Glutamatergic neuron (in vitro differentiated cells): ENCODE results near the gene PCSK5. TPM values are rescaled to one million over a fixed set of nuclear protein-coding genes. Genes with fewer than 3 reads are reported as not detected.

ENCODE experiments used
- DNase-seq: peaks from one replicate; pipeline ENCODE4 v3.0.0; 2022
- H3K27ac Mint-ChIP-seq: one replicate; pipeline ENCODE4 v1.8.0; 2020; ENCODE audit warnings: mild to moderate bottlenecking, mixed read lengths, inconsistent platforms; ENCODE audit not compliant: unreplicated experiment
- H3K27me3 Mint-ChIP-seq: one replicate; pipeline ENCODE4 v1.8.0; 2020; ENCODE audit warnings: mild to moderate bottlenecking, moderate library complexity, mixed read lengths, inconsistent platforms; ENCODE audit not compliant: unreplicated experiment
- H3K36me3 Mint-ChIP-seq: one replicate; pipeline ENCODE4 v1.8.0; 2020; ENCODE audit warnings: mild to moderate bottlenecking, mixed read lengths, inconsistent platforms; ENCODE audit not compliant: unreplicated experiment
- H3K4me1 Mint-ChIP-seq: one replicate; pipeline ENCODE4 v1.8.0; 2020; ENCODE audit warnings: mild to moderate bottlenecking, low read depth, mixed read lengths, inconsistent platforms; ENCODE audit not compliant: unreplicated experiment
- H3K4me3 Mint-ChIP-seq: one replicate; pipeline ENCODE4 v1.8.0; 2020; ENCODE audit warnings: mild to moderate bottlenecking, mixed read lengths, inconsistent platforms; ENCODE audit not compliant: unreplicated experiment
- H3K9me3 Mint-ChIP-seq: one replicate; pipeline ENCODE4 v1.8.0; 2020; ENCODE audit warnings: mild to moderate bottlenecking, moderate library complexity, mixed read lengths, inconsistent platforms; ENCODE audit not compliant: unreplicated experiment
- total RNA-seq: library from RNA; stranded (reverse); fragmentation: NEBNext Ultra II Directional; extraction: Animal tissue kit (Norgen Biotek cat#: 25700); gene quantifications from one replicate; pipeline ENCODE4 v1.2.1, GENCODE V29; 2021; ENCODE audit not compliant: unreplicated experiment
- TF ChIP-seq, protein P1 (sequence below): fragments of 200-600 bp; sonication (generic); IDR thresholded peaks from one replicate; pipeline ENCODE4 v1.5.0; 2021; ENCODE audit not compliant: partially characterized antibody, unreplicated experiment

PCSK5 gene
- total RNA-seq, 1 donor from 2014 or later = 9.6 TPM

DNA sequence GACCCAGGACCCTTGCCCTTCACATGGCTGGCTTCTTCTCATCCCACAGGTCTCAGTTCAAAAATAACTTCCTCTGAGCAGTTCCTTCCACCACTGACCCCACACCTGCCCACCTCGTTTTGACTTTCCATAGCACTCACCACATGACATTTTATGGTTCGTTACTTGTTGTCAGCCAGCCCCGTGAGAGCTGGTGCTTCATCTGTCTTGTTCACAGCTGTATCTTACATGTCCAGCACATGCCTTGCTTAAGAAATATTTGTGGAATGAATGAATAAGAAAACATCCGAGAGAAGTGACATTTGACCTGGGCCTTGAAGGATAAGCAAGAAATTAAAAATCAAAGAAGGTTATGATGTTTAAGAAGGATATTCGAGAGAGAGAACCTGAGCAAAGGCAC is 309.8 kb downstream of the PCSK5 start:
- no peaks in the 10 kb centered on the region for H3K27me3 Mint-ChIP-seq
- no peak overlapping the region for H3K27ac Mint-ChIP-seq
- DNase-seq = no peak
- TF ChIP-seq, protein P1, sequence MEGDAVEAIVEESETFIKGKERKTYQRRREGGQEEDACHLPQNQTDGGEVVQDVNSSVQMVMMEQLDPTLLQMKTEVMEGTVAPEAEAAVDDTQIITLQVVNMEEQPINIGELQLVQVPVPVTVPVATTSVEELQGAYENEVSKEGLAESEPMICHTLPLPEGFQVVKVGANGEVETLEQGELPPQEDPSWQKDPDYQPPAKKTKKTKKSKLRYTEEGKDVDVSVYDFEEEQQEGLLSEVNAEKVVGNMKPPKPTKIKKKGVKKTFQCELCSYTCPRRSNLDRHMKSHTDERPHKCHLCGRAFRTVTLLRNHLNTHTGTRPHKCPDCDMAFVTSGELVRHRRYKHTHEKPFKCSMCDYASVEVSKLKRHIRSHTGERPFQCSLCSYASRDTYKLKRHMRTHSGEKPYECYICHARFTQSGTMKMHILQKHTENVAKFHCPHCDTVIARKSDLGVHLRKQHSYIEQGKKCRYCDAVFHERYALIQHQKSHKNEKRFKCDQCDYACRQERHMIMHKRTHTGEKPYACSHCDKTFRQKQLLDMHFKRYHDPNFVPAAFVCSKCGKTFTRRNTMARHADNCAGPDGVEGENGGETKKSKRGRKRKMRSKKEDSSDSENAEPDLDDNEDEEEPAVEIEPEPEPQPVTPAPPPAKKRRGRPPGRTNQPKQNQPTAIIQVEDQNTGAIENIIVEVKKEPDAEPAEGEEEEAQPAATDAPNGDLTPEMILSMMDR = no peak
- peaks cover 17% of the 10 kb centered on the region for H3K4me1 Mint-ChIP-seq
- H3K4me3 Mint-ChIP-seq = no peak overlapping the region
- no peaks in the 10 kb centered on the region for H3K36me3 Mint-ChIP-seq
- H3K9me3 Mint-ChIP-seq = no peaks in the 10 kb centered on the region

DNA sequence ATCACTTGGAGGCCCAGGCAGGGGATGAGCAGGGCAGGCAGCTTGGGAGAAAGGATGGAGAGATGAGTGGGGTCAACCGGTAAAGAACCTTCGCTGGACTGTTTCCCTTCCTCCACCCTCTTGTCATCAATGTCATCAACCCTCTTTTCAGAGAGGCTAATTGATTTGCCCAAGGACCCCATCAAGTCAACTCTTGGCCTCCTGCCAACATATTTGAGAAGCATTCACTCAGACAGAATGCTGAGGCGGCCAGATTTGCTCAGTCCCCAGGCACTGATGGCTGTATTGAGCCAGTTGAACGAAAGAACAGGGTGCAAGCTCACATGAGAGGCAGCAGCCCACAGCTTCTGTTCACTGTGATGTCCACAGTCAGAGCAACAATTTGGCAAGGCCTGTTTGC is 310.3 kb downstream of the PCSK5 start:
- TF ChIP-seq, protein P1 = no peak
- H3K9me3 Mint-ChIP-seq = no peaks in the 10 kb centered on the region
- H3K4me1 Mint-ChIP-seq = peaks cover 17% of the 10 kb centered on the region
- H3K36me3 Mint-ChIP-seq = no peaks in the 10 kb centered on the region
- H3K27me3 Mint-ChIP-seq = no peaks in the 10 kb centered on the region
- peak; percentile 39 for DNase-seq
- peak overlapping the region; percentile 45 for H3K27ac Mint-ChIP-seq
- no peak overlapping the region for H3K4me3 Mint-ChIP-seq

GRCh38 chr9:76203373-76203772 is 312.9 kb downstream of the PCSK5 start:
- no peaks in the 10 kb centered on the region for H3K36me3 Mint-ChIP-seq
- H3K4me1 Mint-ChIP-seq = peaks cover 17% of the 10 kb centered on the region
- TF ChIP-seq, protein P1 = no peak
- H3K4me3 Mint-ChIP-seq = no peak overlapping the region
- H3K27ac Mint-ChIP-seq = no peak overlapping the region
- no peaks in the 10 kb centered on the region for H3K27me3 Mint-ChIP-seq
- no peak for DNase-seq
- H3K9me3 Mint-ChIP-seq = no peaks in the 10 kb centered on the region

GRCh38 chr9:76206821-76207220 is 316.3 kb downstream of the PCSK5 start:
- Mint-ChIP-seq H3K4me3 (no peak overlapping the region), H3K36me3 (no peaks in the 10 kb centered on the region), H3K27ac (no peak overlapping the region), H3K27me3 (no peaks in the 10 kb centered on the region), H3K9me3 (no peaks in the 10 kb centered on the region), H3K4me1 (peaks cover 10% of the 10 kb centered on the region)
- DNase-seq = no peak
- TF ChIP-seq, protein P1 = no peak

DNA sequence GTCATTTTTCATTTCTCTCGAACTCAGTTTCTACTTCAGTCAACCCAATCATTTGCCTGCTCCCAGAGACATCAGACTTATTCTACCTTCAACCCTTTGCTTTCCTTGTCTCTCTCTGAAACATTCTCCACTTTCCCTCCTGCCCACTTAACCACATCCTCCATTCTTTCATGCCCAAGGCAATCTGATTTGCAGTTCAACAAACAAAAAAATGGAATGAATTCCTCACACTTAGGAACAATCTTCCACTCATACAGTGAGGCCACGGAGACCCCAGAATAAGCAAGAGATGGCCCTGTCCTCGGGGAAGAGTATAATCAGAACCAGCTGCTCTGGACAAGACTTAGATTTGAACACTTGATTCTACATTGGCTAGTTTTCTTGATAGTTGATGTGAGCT is 323.3 kb downstream of the PCSK5 start:
- peaks cover 5% of the 10 kb centered on the region for H3K4me1 Mint-ChIP-seq
- TF ChIP-seq, protein P1 = no peak
- H3K27ac Mint-ChIP-seq = no peak overlapping the region
- H3K9me3 Mint-ChIP-seq = no peaks in the 10 kb centered on the region
- DNase-seq = no peak
- no peak overlapping the region for H3K4me3 Mint-ChIP-seq
- no peaks in the 10 kb centered on the region for H3K36me3 Mint-ChIP-seq
- no peaks in the 10 kb centered on the region for H3K27me3 Mint-ChIP-seq
